Trophoblast cell (in vitro differentiated cells and primary cell): Measurements from ENCODE around the gene FH.

Experiments used
- DNase-seq, 2 donors: peaks; one replicate each; pipeline ENCODE4 v3.0.0-alpha.2; 2016
- H2AFZ ChIP-seq: 2 replicates; pipeline ENCODE4 v1.6.1; 2013; ENCODE audit warnings: low read length, moderate library complexity, mild to moderate bottlenecking; ENCODE audit not compliant: insufficient read depth, poor library complexity
- H2AK5ac ChIP-seq: 2 replicates; pipeline ENCODE4 v1.6.1; 2013; ENCODE audit warnings: mild to moderate bottlenecking, low read length
- H2BK120ac ChIP-seq: 2 replicates; pipeline ENCODE4 v1.6.1; 2013; ENCODE audit warnings: low read length, mild to moderate bottlenecking, moderate library complexity; ENCODE audit not compliant: insufficient read depth, poor library complexity
- H2BK12ac ChIP-seq: 2 replicates; pipeline ENCODE4 v1.6.1; 2013; ENCODE audit warnings: mild to moderate bottlenecking, low read length, moderate library complexity
- H2BK5ac ChIP-seq: 2 replicates; pipeline ENCODE4 v1.6.1; 2013; ENCODE audit warnings: low read length, low read depth, moderate library complexity, mild to moderate bottlenecking; ENCODE audit not compliant: poor library complexity
- H3K14ac ChIP-seq: 2 replicates; pipeline ENCODE4 v1.6.1; 2013; ENCODE audit warnings: mild to moderate bottlenecking, low read length
- H3K18ac ChIP-seq: 2 replicates; pipeline ENCODE4 v1.6.1; 2013; ENCODE audit warnings: mild to moderate bottlenecking, low read length
- H3K23ac ChIP-seq: 2 replicates; pipeline ENCODE4 v1.6.1; 2013; ENCODE audit warnings: low read length
- H3K27ac ChIP-seq: 2 replicates; pipeline ENCODE4 v1.5.1; 2013; ENCODE audit warnings: low read depth, mild to moderate bottlenecking, inconsistent platforms, low read length, moderate library complexity
- H3K27me3 ChIP-seq: 2 replicates; pipeline ENCODE4 v1.6.1; 2013; ENCODE audit warnings: inconsistent platforms, mild to moderate bottlenecking, low read length, moderate library complexity; ENCODE audit not compliant: insufficient read depth
- H3K36me3 ChIP-seq, 2 experiments: 1 replicate in 1 of 2; 2 replicates in 1 of 2; pipeline ENCODE4 v1.6.1; 2013; ENCODE audit warnings: low read length in 2 of 2, mild to moderate bottlenecking in 2 of 2, moderate library complexity in 1 of 2; ENCODE audit not compliant: insufficient read depth in 2 of 2, control insufficient read depth in 1 of 2
- H3K4ac ChIP-seq: 2 replicates; pipeline ENCODE4 v1.6.1; 2013; ENCODE audit warnings: low read depth, mild to moderate bottlenecking, low read length, moderate library complexity
- H3K4me1 ChIP-seq, 2 experiments: 1 replicate in 1 of 2; 2 replicates in 1 of 2; pipeline ENCODE4 v1.6.1; 2013; ENCODE audit warnings: low read length in 2 of 2, mild to moderate bottlenecking in 2 of 2, moderate library complexity in 1 of 2; ENCODE audit not compliant: insufficient read depth in 2 of 2, control insufficient read depth in 1 of 2
- H3K4me2 ChIP-seq: 2 replicates; pipeline ENCODE4 v1.6.1; 2013; ENCODE audit warnings: inconsistent platforms, mild to moderate bottlenecking, low read length, moderate library complexity
- H3K4me3 ChIP-seq: 2 replicates; pipeline ENCODE4 v1.5.1; 2013; ENCODE audit warnings: mild to moderate bottlenecking, low read depth, low read length, inconsistent platforms
- H3K79me1 ChIP-seq: one replicate; pipeline ENCODE4 v1.6.1; 2013; ENCODE audit warnings: low read length
- H3K79me2 ChIP-seq: 2 replicates; pipeline ENCODE4 v1.6.1; 2013; ENCODE audit warnings: low read length, mild to moderate bottlenecking; ENCODE audit not compliant: control insufficient read depth, insufficient read depth, poor library complexity
- H3K9ac ChIP-seq: 2 replicates; pipeline ENCODE4 v1.6.1; 2013; ENCODE audit warnings: mild to moderate bottlenecking, low read length
- H3K9me3 ChIP-seq: 2 replicates; pipeline ENCODE4 v1.6.1; 2013; ENCODE audit warnings: low read depth, mild to moderate bottlenecking, control low read depth, inconsistent platforms, low read length; ENCODE audit not compliant: insufficient read depth
- H4K12ac ChIP-seq: 2 replicates; pipeline ENCODE4 v1.6.1; 2013; ENCODE audit warnings: low read depth, mild to moderate bottlenecking, low read length, moderate library complexity
- H4K8ac ChIP-seq: 2 replicates; pipeline ENCODE4 v1.6.1; 2013; ENCODE audit warnings: low read depth, mild to moderate bottlenecking, low read length, moderate library complexity
- H4K91ac ChIP-seq: one replicate; pipeline ENCODE4 v1.6.1; 2013; ENCODE audit warnings: low read depth, mild to moderate bottlenecking, low read length, moderate library complexity
- WGBS: extraction: QIAGEN DNeasy Blood & Tissue Kit; methylation state at CpG from one replicate; pipeline ENCODE4 v1.1.7; 2013; ENCODE audit warnings: missing lambda C conversion rate; ENCODE audit not compliant: insufficient read length, insufficient coverage; ENCODE audit errors: extremely low coverage; 5-methylcytosine and 5-hydroxymethylcytosine counted together

Gene FH

GRCh38 chr1:241475671-241476070, 43.9 kb downstream of the FH start:
- H3K4me1 ChIP-seq: no peaks in the 10 kb centered on the region
- no peak overlapping the region for H4K91ac ChIP-seq
- no peak overlapping the region for H3K4me3 ChIP-seq
- no peak overlapping the region for H3K27ac ChIP-seq
- H2AFZ ChIP-seq: no peak overlapping the region
- no peak overlapping the region for H3K4me2 ChIP-seq
- no peaks in the 10 kb centered on the region for H3K36me3 ChIP-seq
- no peak overlapping the region for H2BK120ac ChIP-seq
- no peak overlapping the region for H3K23ac ChIP-seq
- H3K18ac ChIP-seq: no peak overlapping the region
- no peak overlapping the region for H3K4ac ChIP-seq
- H2BK5ac ChIP-seq: no peak overlapping the region
- peak in 1 of 2 donors; percentile 2 for DNase-seq
- H4K8ac ChIP-seq: no peak overlapping the region
- no CpG with 5 or more reads among the region's 1 CpG for WGBS
- H3K9ac ChIP-seq: no peak overlapping the region
- H3K79me1 ChIP-seq: no peaks in the 10 kb centered on the region
- no peak overlapping the region for H4K12ac ChIP-seq
- no peaks in the 10 kb centered on the region for H3K9me3 ChIP-seq
- H3K27me3 ChIP-seq: no peaks in the 10 kb centered on the region
- H2BK12ac ChIP-seq: no peak overlapping the region
- H2AK5ac ChIP-seq: no peak overlapping the region
- no peaks in the 10 kb centered on the region for H3K79me2 ChIP-seq
- no peak overlapping the region for H3K14ac ChIP-seq

GRCh38 chr1:241473026-241473425, 46.5 kb downstream of the FH start:
- Histone ChIP-seq H2BK120ac (no peak overlapping the region), H2AK5ac (no peak overlapping the region), H3K4me3 (no peak overlapping the region), H3K79me2 (no peaks in the 10 kb centered on the region), H3K79me1 (no peaks in the 10 kb centered on the region), H3K4me2 (no peak overlapping the region), H3K9me3 (no peaks in the 10 kb centered on the region), H2AFZ (no peak overlapping the region), H3K4ac (no peak overlapping the region), H4K12ac (no peak overlapping the region), H3K4me1 (no peaks in the 10 kb centered on the region), H3K27me3 (no peaks in the 10 kb centered on the region), H3K9ac (no peak overlapping the region), H3K27ac (no peak overlapping the region), H2BK12ac (no peak overlapping the region), H3K14ac (no peak overlapping the region), H4K91ac (no peak overlapping the region), H3K18ac (no peak overlapping the region), H3K23ac (no peak overlapping the region), H3K36me3 (no peaks in the 10 kb centered on the region), H2BK5ac (no peak overlapping the region), H4K8ac (no peak overlapping the region)
- WGBS: no CpG with 5 or more reads among the region's 1 CpG
- peak in 1 of 2 donors; percentile 9 for DNase-seq

GRCh38 chr1:241470908-241471590, 48.5 kb downstream of the FH start:
- H3K18ac ChIP-seq: no peak overlapping the region
- H3K23ac ChIP-seq: no peak overlapping the region
- no peaks in the 10 kb centered on the region for H3K79me1 ChIP-seq
- H3K4me3 ChIP-seq: no peak overlapping the region
- H3K9me3 ChIP-seq: peaks cover 2% of the 10 kb centered on the region
- no peak overlapping the region for H2BK120ac ChIP-seq
- no peak for DNase-seq
- no peak overlapping the region for H3K4me2 ChIP-seq
- H3K36me3 ChIP-seq: no peaks in the 10 kb centered on the region
- WGBS: no CpG with 5 or more reads among the region's 5 CpGs
- H3K9ac ChIP-seq: no peak overlapping the region
- H2BK5ac ChIP-seq: no peak overlapping the region
- no peak overlapping the region for H3K27ac ChIP-seq
- no peak overlapping the region for H4K12ac ChIP-seq
- H2AK5ac ChIP-seq: no peak overlapping the region
- H3K4ac ChIP-seq: no peak overlapping the region
- H4K8ac ChIP-seq: no peak overlapping the region
- H3K79me2 ChIP-seq: no peaks in the 10 kb centered on the region
- H2BK12ac ChIP-seq: no peak overlapping the region
- H3K4me1 ChIP-seq: no peaks in the 10 kb centered on the region
- H4K91ac ChIP-seq: no peak overlapping the region
- no peak overlapping the region for H2AFZ ChIP-seq
- H3K14ac ChIP-seq: no peak overlapping the region
- no peaks in the 10 kb centered on the region for H3K27me3 ChIP-seq

GRCh38 chr1:241470361-241470760, 49.2 kb downstream of the FH start:
- Histone ChIP-seq H2AK5ac (no peak overlapping the region), H3K18ac (no peak overlapping the region), H3K36me3 (no peaks in the 10 kb centered on the region), H3K27ac (no peak overlapping the region), H3K27me3 (no peaks in the 10 kb centered on the region), H2BK120ac (no peak overlapping the region), H3K4ac (no peak overlapping the region), H4K12ac (no peak overlapping the region), H3K4me2 (no peak overlapping the region), H4K8ac (no peak overlapping the region), H3K4me3 (no peak overlapping the region), H4K91ac (no peak overlapping the region), H3K9ac (no peak overlapping the region), H2BK5ac (no peak overlapping the region), H3K23ac (no peak overlapping the region), H2AFZ (no peak overlapping the region), H3K4me1 (no peaks in the 10 kb centered on the region), H3K14ac (no peak overlapping the region), H3K9me3 (peaks cover 2% of the 10 kb centered on the region), H2BK12ac (no peak overlapping the region), H3K79me1 (no peaks in the 10 kb centered on the region), H3K79me2 (no peaks in the 10 kb centered on the region)
- no peak for DNase-seq
- no CpG with 5 or more reads among the region's 3 CpGs for WGBS
